HG03139 (cell line): ENCODE measurements around the gene PDE1A.

ENCODE experiments used
- ATAC-seq: cut with Tn5 transposase; IDR thresholded peaks from one replicate; pipeline ENCODE4 v1.9.1; 2021; ENCODE audit not compliant: unreplicated experiment

Gene PDE1A

DNA sequence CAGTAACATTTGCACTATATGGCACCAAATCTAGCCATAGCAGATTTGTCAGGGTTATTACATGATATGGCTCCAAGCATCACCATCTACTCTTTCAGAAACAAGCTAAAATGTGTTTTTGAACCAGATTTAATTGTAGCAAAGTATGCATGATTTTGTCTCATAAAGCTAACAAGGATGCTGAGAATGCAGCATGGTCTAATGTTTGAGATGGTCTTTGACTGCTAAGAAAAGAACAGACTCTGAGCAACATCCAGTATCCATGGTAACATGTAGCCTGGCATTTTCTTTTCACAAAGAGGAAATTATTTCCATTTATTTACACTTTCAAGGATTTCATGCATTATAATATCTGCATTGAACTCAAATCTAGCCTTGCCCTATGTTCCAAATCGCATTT lies 206.5 kb downstream of the PDE1A start:
- ATAC-seq: no peak

DNA sequence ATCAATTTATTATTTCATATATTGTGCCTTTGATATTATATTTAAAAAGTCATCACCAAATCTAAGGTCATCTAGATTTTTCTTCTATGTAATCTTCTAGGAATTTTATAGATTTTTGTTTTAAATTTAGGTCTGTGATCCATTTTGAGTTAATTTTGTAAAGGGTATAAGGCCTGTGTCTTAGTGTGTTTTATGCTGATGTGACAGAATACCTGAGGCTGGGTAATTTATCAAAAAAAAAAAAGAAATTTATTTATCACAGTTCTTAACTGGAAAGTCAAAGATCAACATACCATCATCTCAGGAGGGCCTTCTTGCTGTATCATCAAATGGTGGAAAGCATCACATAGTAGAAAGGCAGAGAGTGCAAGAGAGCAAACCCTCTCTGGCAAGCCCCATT lies 216.2 kb downstream of the PDE1A start:
- ATAC-seq: no peak

DNA sequence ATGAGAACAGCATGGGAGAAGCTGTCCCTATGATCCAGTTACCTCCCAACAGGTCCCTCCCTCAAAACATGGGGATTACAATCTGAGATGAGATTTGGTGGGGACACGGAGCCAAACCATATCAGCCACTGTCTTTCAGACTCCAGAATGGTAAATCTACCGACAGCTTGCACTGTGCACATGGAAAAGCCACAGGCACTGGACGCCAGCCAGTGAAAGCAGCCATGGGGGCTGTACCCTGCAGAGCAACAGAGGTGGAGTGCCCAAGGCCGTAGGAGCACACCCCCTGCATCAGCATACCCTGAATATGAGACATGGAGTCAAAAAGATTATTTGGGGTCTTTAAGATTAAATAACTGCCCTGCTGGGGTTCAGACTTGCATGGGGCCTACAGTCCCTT lies 218.4 kb downstream of the PDE1A start:
- ATAC-seq: no peak

DNA sequence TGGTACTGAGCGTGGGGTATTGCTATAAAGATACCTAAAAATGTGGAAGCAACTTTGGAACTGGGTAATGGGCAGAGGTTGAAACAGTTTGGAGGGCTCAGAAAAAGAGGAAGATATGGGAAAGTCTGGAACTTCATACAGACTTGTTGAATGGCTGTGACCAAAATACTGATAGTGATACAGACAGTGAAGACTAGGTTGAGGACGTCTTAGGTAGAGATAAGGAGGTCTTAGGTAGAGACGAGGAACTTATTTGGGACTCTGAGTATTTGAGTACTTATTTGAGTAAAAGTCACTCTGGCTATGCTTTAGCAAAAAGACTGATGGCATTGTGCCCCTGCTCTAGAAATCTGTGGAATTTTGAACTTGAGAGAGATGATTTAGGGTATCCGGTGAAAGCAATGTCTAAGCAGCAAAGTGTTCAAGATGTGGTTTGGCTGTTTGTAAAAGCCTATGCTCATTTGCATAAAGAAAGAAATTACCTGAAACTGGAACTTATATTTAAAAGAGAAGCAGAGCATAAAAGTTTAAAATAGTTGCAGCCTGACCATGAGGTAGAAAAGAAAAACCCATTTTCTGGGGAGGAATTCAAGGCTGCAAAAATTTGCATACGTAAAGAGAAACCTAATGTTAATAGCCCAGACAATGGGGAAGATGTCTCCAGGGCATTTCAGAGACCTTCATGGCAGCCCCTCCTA lies 219.6 kb downstream of the PDE1A start:
- peak; percentile 63 for ATAC-seq

DNA sequence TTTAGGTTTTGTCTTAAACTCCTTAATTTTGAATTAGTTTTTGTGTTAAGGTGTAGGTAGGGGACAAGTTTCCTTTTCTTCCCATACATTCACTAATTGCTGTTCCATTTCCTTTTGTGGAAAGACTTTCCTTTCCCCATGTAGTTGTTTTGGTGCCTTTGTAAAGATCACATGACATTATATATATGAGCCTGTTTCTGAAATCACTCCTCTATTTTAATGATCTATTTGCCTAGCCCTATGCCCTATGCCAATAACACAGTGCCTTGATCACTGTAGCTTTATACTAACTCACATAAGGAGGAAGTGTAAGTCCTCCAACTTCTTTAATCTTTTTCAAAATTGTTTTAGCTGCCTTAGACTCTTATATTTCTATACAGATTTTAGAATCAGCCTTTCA lies 229.3 kb downstream of the PDE1A start:
- no peak for ATAC-seq

DNA sequence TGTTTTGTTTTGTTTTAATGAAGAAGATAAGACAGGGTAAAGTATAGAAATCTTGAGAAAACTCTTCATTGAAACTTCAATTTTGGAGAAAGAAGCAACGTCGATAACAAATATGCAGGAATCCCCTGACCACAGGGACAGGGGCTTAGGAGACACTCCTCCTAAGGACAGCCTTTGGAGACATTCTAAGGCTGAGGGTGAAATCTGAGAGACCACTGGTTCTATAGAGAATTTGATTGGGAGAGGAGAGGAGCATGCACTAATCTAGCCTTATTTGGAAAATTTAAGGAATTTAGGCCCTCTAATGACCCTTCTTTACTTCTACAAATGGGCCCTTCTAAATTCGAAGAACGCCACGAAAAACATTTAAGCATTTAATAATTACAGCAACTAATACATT lies 233.5 kb downstream of the PDE1A start:
- ATAC-seq: no peak

DNA sequence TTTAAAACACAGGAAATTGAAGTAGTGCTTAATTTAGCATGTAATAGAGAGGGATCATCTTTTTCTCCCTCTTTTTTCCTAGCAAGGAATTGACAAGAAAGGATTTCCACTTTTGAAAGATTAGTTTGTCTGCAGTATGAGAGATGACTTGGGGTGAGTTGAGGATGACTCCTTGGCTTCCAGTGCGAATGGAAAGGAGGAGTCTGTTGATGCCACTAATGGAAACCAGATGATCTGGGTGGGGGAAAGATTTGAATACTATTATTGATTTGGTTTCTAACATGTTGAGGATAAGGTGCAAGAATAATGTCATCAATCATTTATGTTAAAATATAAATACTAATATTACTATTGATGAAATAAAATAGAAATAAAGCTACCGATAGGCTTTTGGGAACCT lies 235.8 kb downstream of the PDE1A start:
- ATAC-seq: no peak

DNA sequence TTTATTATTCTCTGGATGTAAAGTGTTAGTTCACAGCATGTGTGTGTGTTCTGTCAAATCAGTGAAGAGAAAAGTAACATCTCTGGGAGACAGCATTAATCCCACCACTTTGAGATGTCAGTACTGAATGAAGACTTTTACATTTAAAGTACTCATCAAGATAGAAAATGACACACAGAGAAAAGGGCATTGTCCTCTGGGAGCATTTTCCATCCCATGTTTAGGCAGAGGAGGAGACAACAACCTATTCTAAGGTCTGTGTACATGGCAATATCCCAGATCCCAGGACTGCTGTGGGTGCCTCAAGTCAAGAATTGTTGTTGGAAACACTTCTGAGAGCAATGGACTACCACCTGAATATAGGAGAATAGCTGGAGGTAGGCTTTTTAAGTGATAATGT lies 239.7 kb downstream of the PDE1A start:
- ATAC-seq: no peak

DNA sequence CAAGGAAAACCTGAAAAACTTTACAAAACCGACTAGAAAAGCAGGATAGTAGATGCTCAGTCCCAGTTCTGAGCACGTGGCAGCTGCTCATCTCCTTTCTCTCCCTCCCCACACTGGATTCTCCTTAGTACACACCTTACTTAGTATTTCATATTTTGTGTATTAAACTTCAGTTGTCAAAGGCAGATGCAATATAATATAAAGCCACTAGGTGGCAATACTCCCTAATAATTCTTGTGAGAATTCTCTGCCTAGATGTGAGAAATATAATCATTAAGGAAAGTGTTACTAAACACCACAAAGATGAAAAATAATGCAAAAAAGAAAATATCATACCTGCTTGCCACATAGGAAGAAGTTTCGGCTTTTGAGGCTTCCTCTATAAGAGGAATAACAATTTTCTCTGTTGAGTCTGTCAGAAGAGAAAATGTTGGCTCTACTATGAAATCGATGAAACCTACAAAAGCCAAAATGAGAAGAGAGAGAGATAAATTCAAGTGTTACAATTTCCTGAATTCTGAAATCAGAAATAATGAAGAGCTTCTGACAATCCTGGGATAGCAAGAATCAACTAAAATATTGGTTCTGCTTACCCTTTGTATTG lies 240.6 kb downstream of the PDE1A start:
- ATAC-seq: peak; percentile 65

DNA sequence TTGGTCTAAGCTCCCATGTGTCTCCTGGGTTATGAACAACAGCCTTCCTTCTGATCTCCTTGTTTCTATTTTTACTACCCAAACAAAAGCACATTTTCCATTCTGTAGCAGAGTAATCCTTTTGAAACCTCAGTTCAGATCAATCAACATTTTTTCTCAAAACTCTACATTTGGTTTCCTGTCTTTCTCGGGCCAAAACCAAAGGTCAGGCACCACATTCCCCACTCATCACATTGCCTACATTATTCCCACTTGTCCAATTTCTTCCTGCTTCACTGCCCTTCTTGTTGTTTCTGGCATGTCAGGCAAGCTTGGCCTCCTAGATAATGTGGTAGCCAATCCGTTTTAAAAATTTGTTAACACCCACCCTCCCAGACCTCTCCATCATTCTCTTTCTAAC lies 244.4 kb downstream of the PDE1A start:
- no peak for ATAC-seq

DNA sequence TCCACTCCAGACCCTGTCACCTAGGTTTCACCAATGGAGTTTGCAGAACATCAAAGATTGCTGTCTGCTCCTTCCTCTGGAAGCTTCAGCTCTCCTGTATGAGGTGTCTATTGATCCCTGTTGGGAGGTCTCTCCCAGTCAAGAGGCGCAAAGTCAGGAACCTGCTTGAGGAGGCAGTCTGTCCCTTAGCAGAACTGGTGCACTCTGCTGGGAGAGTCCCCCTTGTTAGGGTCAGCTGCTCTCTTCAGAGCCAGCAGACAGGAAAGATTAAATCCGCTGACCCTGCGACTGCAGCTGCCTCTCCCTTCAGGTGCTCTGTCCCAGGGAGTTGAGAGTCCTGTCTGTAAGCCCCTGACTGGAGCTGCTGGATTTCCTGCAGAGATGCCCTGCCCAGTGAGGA lies 245.5 kb downstream of the PDE1A start:
- no peak for ATAC-seq

DNA sequence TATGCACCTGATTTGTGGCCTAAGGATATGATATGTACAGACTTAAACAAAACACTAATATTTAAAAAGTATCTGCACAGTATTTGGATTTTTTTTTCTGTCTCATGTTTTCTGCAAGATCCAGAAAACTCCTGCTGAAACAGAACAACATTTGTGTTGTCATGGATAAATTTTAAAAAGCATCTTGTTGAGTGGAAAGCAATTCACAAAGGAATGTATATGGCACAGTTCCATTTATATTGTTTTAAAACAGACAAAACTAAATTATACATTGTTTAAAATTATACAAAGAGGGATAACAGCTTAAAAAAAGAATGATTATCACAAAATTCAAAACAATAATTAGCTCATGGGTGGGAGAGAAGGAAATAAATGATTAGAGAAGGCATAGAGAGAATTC lies 247.7 kb downstream of the PDE1A start:
- ATAC-seq: no peak

DNA sequence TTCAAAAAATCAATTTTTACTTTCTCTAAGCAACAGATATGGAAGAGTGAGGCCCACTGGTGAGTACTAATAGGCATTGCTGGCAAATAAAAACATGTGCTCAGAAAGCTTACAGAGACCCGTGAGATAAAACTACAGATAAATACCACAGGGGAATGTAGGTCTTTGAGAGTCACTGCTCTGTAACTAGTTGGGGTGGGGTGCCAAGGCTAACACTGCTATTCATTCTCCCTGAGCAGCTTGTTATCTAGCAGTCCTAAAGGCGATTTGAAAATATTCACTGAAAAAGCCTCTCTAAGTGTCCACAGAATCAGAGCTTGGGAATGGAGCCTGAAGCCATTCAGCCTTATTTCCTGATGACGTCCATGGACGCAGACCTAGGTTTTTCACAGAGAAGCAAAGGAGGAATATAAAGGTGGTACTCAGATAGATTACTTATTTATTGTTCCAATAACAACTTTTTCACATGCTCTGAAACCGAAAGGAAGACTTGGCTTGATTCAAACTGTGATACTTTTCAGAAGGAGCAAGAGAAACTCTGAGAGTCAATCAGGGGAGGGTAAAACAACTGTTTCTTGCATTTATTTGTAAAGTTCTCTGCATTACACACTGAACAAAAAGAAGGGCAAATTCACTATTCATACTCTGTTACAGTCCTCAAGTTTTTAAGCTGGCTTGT lies 252.8 kb downstream of the PDE1A start:
- no peak for ATAC-seq

DNA sequence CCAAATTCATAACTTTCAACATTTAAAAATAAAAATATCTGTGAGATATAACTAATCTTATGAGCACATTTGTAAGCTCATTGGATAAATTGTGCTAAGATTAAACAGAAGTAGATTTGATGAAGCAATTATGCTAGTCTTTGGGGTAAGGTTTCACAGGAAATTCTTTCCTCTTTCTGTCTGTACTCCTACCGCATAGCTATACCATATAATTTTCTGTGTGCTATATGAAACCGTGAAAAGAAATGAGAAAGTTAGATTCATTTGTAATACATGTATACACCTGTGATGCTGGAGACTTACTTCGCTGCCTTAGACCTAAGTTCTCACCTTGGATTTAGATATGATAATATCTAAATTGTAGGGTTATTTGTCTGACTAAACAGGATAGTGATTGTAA lies 256.5 kb downstream of the PDE1A start:
- ATAC-seq: no peak

DNA sequence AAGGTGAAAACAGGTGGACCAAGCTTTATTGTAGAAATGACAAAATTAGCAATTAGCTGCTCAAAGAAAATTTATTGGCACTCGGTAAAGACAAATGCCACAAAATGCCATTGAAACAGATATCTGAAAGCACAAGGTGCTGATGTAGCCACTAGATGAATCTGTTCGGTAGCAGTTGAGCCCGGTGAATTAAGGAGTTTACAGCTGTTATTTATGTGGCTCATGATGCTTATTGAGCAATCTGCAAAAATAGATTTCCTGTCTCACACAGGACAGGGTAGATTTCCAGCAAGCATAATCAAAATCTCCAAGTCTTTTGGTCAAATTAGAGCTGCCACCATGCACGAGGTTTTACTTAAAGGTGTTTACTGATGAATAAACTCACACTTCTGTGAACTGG lies 259.0 kb downstream of the PDE1A start:
- no peak for ATAC-seq

DNA sequence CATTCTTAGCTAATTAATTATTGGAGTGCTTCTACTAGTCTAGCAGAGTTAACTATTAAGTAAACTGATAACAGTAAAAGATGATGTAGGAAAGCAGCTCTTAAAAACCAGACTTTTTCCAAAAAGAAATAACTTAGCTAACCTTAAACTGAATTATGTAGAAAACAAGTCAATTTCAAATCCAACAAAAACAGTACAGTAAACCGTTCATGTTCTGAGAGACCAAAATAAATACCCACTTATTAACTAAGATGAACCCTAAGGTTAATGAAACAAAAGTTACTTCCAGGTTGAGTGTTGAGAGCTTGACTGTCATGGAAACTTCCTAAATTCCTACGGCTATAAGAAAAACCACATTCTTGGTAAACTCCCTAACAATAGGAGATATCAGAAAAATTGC lies 260.0 kb downstream of the PDE1A start:
- ATAC-seq: no peak

DNA sequence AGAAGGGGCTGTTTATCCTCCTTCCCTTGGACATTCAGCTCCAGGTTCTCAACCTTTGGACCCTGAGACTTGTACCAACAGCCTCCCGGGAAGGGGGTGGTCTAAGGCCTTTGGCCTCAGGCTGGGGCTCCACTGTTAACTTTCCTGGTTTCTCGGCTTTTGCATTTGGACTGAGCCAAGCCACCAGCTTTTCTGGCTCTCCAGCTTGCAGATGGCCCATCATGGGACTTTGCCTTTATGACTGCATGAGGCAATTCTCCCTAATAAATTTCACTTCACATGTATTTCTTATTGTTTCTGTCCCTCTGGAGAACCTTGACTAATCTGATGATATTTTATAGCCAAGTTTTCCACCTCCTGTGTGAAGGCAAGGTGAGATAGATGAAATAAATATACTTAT lies 260.4 kb downstream of the PDE1A start:
- no peak for ATAC-seq

DNA sequence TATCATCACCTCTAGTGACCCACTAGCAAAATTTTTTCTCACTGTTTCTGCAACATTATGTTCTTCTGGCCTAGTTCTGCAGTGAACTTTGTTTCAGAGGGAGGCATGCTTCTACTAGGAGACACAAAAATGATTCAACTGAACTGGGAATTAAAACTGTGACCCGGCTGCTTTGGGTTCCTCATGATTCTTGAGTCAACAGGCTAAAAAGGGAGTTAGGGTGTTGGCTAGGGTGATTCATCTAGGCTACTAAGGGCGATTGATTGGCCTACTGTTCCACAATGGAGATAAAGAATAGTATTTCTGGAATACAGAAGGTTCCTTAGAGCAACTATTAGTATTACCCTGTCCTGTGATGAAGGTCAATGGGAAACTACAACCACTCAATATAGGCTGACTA lies 261.6 kb downstream of the PDE1A start:
- no peak for ATAC-seq

DNA sequence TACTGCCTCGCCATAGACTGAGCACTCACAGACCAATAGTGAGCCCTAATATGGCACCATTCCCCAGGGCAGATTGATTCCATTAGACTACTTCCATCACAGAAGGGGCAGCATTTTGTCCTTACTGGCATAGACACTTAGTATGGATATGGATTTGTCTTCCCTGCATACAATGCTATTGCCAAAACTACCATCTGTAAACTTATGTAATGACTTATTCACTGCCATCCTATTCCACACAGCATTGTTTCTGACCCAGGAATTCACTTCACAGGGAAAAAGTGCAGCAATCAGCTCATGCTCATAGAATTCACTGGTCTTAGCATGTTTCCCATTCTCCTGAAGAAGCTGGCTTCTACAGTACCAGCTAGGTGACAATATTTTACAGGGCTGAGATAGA lies 262.1 kb downstream of the PDE1A start:
- no peak for ATAC-seq

DNA sequence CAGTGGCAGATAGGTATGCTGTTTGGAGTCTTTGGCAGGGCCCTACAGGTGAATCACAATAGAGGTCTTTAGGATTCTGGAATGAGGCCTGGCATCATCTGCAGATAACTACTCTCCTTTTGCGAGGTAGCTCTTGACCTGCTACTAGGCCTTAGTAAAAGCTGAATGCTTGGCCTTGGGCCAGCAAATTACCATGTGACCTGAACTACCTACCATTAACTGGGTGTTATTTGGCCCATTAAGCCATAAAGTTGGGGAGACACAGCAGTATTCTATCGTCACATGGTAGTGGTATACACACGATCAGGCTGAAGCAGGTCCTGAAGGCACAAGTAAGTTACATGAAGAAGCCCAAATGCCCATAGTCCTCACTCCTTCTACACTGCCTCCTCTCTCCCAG lies 263.0 kb downstream of the PDE1A start:
- ATAC-seq: no peak

DNA sequence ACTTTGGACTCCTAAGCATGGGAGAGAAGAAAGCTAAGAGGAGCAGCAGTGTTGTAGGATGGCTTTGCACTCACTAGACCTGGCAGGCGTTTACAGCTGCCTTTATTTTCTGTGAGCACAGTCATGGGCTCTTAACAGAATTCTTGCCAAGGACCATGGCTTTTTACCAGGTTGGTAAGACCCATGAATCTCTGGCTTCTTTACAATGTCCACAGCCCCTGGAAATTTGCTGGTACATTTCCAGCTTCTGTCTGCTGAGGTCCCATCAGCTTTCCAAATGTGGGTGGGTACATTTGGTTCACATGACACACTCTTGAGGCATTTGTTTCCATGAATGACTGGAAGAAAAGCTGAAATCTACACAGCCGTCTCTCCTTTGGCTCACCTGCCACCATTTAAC lies 278.5 kb downstream of the PDE1A start:
- ATAC-seq: no peak

DNA sequence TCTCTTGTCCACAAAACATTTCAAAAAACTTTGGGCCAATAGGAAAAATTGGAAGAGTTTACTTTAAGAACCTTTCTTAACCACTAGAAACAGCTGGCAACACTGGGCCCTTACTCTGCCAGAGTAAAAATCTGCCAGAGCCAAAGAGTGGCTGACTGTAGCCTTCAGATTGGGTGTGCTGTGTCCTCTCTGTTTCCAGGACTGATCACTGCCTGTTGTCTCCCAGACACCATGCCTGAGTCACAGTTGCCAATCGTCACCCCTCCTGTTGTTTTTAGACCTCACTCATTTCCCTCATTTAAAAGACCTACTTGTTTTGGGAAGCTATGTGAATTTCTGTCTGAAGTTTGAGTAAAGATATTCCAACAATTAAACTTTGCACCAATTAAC lies 282.1 kb downstream of the PDE1A start:
- no peak for ATAC-seq
